Breast epithelium (tissue), 3 donors: ENCODE data around the gene SLX4.

Source experiments
- POLR2A ChIP-seq: fragments of 450-650 bp; IDR thresholded peaks from one replicate; pipeline ENCODE4 v1.6.1; 2016; ENCODE audit warnings: antibody characterized with exemption, mild to moderate bottlenecking, moderate library complexity
- POLR2AphosphoS5 ChIP-seq, 3 donors: sonication (generic); formaldehyde crosslinking; IDR thresholded peaks; one replicate each; pipeline ENCODE4 v1.6.1; 2017; ENCODE audit warnings: antibody characterized with exemption in 3 of 3
- TF ChIP-seq, protein P1 (sequence below), 3 donors: fragments of 450-650 bp; IDR thresholded peaks; one replicate each; pipeline ENCODE4 v1.5.1; 2016 to 2017; ENCODE audit warnings: antibody characterized with exemption in 3 of 3, mild to moderate bottlenecking in 3 of 3, moderate library complexity in 3 of 3

DNA sequence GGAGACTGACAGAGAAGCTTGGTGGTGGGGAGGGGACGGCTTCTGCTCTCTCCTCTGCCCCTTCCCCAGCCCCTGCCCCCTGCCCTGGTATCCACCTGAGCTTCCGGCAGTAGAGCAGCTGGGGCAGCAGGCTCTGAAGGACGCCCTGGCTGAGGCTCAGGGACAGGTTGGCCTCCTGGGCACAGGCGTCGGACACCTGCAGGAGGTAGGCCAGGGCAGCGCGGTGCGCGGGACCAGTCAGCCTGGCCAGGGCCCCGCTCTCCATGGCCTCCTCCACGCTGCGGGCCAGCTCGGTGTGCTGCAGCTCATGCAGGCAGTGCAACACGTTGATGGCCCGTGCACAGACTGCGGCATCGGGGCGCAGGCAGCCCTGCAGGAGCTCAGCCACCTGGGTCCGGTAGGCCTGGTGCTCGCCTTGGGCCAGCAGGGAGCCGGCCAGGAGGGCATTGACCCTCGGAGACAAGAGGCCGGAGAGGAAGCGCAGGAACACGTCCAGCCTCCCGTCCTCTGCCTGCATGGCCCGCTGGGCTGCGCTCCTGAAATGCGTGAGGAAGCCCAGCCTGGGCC, 48.4 kb downstream of the SLX4 start:
- TF ChIP-seq, protein P1, sequence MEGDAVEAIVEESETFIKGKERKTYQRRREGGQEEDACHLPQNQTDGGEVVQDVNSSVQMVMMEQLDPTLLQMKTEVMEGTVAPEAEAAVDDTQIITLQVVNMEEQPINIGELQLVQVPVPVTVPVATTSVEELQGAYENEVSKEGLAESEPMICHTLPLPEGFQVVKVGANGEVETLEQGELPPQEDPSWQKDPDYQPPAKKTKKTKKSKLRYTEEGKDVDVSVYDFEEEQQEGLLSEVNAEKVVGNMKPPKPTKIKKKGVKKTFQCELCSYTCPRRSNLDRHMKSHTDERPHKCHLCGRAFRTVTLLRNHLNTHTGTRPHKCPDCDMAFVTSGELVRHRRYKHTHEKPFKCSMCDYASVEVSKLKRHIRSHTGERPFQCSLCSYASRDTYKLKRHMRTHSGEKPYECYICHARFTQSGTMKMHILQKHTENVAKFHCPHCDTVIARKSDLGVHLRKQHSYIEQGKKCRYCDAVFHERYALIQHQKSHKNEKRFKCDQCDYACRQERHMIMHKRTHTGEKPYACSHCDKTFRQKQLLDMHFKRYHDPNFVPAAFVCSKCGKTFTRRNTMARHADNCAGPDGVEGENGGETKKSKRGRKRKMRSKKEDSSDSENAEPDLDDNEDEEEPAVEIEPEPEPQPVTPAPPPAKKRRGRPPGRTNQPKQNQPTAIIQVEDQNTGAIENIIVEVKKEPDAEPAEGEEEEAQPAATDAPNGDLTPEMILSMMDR (IDR thresholded peaks at IDR 0.05), result no peak
- TF ChIP-seq POLR2A (no peak), POLR2AphosphoS5 (IDR thresholded peaks at IDR 0.05) (no peak)
